Cardiac muscle cell (in vitro differentiated cells and primary cell): ENCODE measurements around the gene C2orf80. TPM values are rescaled to one million over a fixed set of nuclear protein-coding genes. Genes with fewer than 3 reads are reported as not detected.

Experiments used
- DNase-seq, 2 donors: peaks; one replicate each; pipeline versions ENCODE4 v3.0.0 to v3.0.0-alpha.2; 2010 to 2017; ENCODE audit warnings: low read depth in 1 of 2, low spot score in 1 of 2
- H3K27ac ChIP-seq: fragments of 200-600 bp; sonication (generic); 2 replicates; pipeline ENCODE4 v1.5.1; 2016
- H3K27me3 ChIP-seq: fragments of 200-600 bp; sonication (generic); 2 replicates; pipeline ENCODE4 v1.6.0; 2016; ENCODE audit warnings: control low read depth
- H3K36me3 ChIP-seq: fragments of 200-600 bp; sonication (generic); 2 replicates; pipeline ENCODE4 v1.5.1; 2016; ENCODE audit warnings: control low read depth
- H3K4me1 ChIP-seq: fragments of 200-600 bp; sonication (generic); 2 replicates; pipeline ENCODE4 v1.8.1; 2017; ENCODE audit warnings: low read depth, mild to moderate bottlenecking, mixed run types
- H3K4me3 ChIP-seq: fragments of 200-600 bp; sonication (generic); 2 replicates; pipeline ENCODE4 v1.5.1; 2016; ENCODE audit warnings: mild to moderate bottlenecking
- H3K9me3 ChIP-seq: fragments of 200-600 bp; sonication (generic); 2 replicates; pipeline ENCODE4 v1.5.1; 2017; ENCODE audit warnings: low read depth, mild to moderate bottlenecking, control low read depth
- CTCF ChIP-seq: IDR thresholded peaks from 2 replicates; pipeline ENCODE4 v1.5.1; 2012; ENCODE audit warnings: low read depth, mild to moderate bottlenecking, low read length
- polyA plus RNA-seq: library from polyadenylated mRNA; unstranded; fragments of >200 nt; fragmentation: Nextera tagmentation; extraction: Ambion mirVana; gene quantifications from 2 replicates; pipeline ENCODE4 v1.2.1, GENCODE V29; 2016
- total RNA-seq: library from RNA; depleted of rRNA; stranded (reverse); fragments of >200 nt; gene quantifications from 2 replicates; pipeline ENCODE4 v1.2.3, GENCODE V29; 2016

Gene C2orf80
- total RNA-seq, result not detected in 2 replicates
- not detected in 2 replicates for polyA plus RNA-seq

- DNase-seq, result no peak
- Histone ChIP-seq H3K4me3 (no peak within 1 kb of the TSS), H3K4me1 (no peaks in the 10 kb centered on the region), H3K27ac (no peak within 1 kb of the TSS), H3K36me3 (no peaks in the 10 kb centered on the region), H3K27me3 (no peaks in the 10 kb centered on the region), H3K9me3 (no peaks in the 10 kb centered on the region)
- TF ChIP-seq CTCF, result no peak
Measured at GRCh38 chr2:208189810-208190503, at the start of gene C2orf80. C2orf80 (minus strand) TSS chr2:208190030; CDS start chr2:208186986, 3,044 bp downstream.

GRCh38 chr2:208235860-208236259 lies 46.0 kb upstream of the C2orf80 start:
- no peak overlapping the region for H3K27ac ChIP-seq
- no peak for TF ChIP-seq CTCF
- no peak overlapping the region for H3K4me3 ChIP-seq
- DNase-seq, result no peak
- H3K9me3 ChIP-seq, result no peaks in the 10 kb centered on the region
- no peaks in the 10 kb centered on the region for H3K4me1 ChIP-seq
- peaks cover 30% of the 10 kb centered on the region for H3K36me3 ChIP-seq
- no peaks in the 10 kb centered on the region for H3K27me3 ChIP-seq

GRCh38 chr2:208234786-208235185 lies 45.0 kb upstream of the C2orf80 start:
- Histone ChIP-seq H3K27me3 (no peaks in the 10 kb centered on the region), H3K9me3 (no peaks in the 10 kb centered on the region), H3K4me3 (no peak overlapping the region), H3K36me3 (peaks cover 26% of the 10 kb centered on the region), H3K4me1 (no peaks in the 10 kb centered on the region), H3K27ac (no peak overlapping the region)
- TF ChIP-seq CTCF, result no peak
- DNase-seq, result no peak

- H3K27me3 ChIP-seq, result no peaks in the 10 kb centered on the region
- DNase-seq, result no peak
- H3K27ac ChIP-seq, result no peak overlapping the region
- no peaks in the 10 kb centered on the region for H3K36me3 ChIP-seq
- TF ChIP-seq CTCF, result no peak
- no peaks in the 10 kb centered on the region for H3K9me3 ChIP-seq
- H3K4me1 ChIP-seq, result no peaks in the 10 kb centered on the region
- H3K4me3 ChIP-seq, result no peak overlapping the region
Measured at GRCh38 chr2:208228476-208228875, 38.6 kb upstream of the C2orf80 start.

- Histone ChIP-seq H3K27me3 (no peaks in the 10 kb centered on the region), H3K36me3 (no peaks in the 10 kb centered on the region), H3K9me3 (no peaks in the 10 kb centered on the region), H3K4me1 (no peaks in the 10 kb centered on the region), H3K4me3 (no peak overlapping the region), H3K27ac (no peak overlapping the region)
- TF ChIP-seq CTCF, result no peak
- DNase-seq, result no peak
Measured at GRCh38 chr2:208227581-208228232, 37.9 kb upstream of the C2orf80 start.
